ENCODE data around the gene KIR3DL3. TPM values are rescaled to one million over a fixed set of nuclear protein-coding genes. Genes with fewer than 3 reads are reported as not detected.
"Not testable (repeated sequence)": the region's sequence is repeated elsewhere in the genome, so short reads cannot be mapped to it uniquely, and the experiment has no call there.

The KIR3DL3 gene
- total RNA-seq, 4 donors from 2014 or later, result not detected

DNA sequence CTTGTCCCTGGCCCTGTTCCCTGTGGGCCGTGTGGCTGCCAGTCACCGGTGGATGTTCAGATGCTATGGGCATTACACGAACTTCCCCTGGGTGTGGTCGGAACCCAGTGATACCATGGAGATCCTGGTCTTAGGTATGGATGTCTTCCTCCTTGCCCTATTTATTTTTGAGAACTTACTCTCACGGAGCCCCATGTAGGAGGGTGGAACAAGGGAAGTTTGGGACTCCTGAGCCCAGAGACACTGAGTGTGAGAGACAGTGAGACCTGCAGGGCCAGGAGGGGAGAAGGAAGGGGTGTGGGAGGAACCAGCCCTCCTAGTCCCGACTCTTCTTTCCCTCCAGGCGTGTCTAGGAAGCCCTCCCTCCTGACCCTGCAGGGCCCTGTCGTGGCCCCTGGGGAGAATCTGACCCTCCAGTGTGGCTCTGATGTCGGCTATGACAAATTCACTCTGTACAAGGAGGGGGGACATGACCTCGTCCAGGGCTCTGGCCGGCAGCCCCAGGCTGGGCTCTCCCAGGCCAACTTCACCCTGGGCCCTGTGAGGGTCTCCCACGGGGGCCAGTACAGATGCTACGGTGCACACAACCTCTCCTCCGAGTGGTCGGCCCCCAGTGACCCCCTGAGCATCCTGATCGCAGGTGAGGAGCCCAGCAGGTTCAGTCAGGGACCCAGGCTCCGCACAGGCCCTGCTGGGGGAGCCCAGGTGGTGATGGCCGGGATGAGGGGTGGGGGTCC is 14.9 kb upstream of the KIR3DL3 start:
- no peaks in the 10 kb centered on the region for H3K9me3 ChIP-seq
- intact Hi-C loops (cut with DNase I), result no loop called here
- no peaks in the 10 kb centered on the region for H3K4me1 ChIP-seq
- 72 to 76% methylated on average over 9 to 13 of the region's 18 CpGs for WGBS, 2 donors
- H3K36me3 ChIP-seq, result no peaks in the 10 kb centered on the region
- no peaks in the 10 kb centered on the region for H3K27me3 ChIP-seq
- TF ChIP-seq, protein P1, sequence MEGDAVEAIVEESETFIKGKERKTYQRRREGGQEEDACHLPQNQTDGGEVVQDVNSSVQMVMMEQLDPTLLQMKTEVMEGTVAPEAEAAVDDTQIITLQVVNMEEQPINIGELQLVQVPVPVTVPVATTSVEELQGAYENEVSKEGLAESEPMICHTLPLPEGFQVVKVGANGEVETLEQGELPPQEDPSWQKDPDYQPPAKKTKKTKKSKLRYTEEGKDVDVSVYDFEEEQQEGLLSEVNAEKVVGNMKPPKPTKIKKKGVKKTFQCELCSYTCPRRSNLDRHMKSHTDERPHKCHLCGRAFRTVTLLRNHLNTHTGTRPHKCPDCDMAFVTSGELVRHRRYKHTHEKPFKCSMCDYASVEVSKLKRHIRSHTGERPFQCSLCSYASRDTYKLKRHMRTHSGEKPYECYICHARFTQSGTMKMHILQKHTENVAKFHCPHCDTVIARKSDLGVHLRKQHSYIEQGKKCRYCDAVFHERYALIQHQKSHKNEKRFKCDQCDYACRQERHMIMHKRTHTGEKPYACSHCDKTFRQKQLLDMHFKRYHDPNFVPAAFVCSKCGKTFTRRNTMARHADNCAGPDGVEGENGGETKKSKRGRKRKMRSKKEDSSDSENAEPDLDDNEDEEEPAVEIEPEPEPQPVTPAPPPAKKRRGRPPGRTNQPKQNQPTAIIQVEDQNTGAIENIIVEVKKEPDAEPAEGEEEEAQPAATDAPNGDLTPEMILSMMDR (IDR thresholded peaks at IDR 0.05), result no peak
- no peak for TF ChIP-seq POLR2A (IDR thresholded peaks at IDR 0.05)
- no peak overlapping the region for H3K4me3 ChIP-seq (replicated peaks in 1 of 3)
- DNase-seq, result no peak
- H3K27ac ChIP-seq, result no peak overlapping the region

DNA sequence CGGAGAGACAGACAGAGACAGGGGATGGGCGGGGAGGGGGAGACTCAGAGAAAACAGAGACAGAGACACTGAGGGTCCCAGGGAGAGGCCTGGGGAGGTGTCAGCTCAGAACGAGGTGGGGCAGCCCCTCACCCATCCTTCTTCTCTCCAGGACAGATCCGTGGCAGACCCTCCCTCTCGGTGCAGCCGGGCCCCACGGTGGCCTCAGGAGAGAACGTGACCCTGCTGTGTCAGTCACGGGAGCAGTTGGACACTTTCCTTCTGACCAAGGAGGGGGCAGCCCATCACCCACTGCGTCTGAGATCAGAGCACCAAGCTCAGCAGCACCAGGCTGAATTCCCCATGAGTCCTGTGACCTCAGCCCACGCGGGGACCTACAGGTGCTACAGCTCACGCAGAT is 14.3 kb upstream of the KIR3DL3 start:
- H3K27ac ChIP-seq; DNase-seq; intact Hi-C loops (cut with DNase I); H3K4me3 ChIP-seq (replicated peaks in 1 of 3); H3K36me3 ChIP-seq; H3K9me3 ChIP-seq; H3K27me3 ChIP-seq; H3K4me1 ChIP-seq: not testable (repeated sequence)
- 55 to 76% methylated on average over 4 to 11 of the region's 13 CpGs for WGBS, 2 donors

DNA sequence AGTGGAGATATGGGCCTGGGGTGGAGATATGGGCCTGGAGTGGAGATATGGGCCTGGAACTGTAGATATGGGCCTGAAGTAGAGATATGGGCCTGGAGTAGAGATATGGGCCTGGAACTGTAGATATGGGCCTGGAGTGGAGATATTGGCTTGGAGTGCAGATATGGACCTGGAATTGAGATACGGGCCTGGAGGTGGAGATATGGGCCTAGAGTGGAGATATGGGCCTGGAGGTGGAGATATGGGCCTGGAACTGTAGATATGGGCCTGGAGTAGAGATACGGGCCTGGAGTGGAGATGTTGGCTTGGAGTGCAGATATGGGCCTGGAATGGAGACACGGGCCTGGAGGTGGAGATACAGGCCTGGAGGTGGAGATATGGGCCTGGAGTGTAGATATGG is 402 bp downstream of the KIR3DL3 start:
- no peak for DNase-seq
- intact Hi-C loops (cut with DNase I), result no loop called here

DNA sequence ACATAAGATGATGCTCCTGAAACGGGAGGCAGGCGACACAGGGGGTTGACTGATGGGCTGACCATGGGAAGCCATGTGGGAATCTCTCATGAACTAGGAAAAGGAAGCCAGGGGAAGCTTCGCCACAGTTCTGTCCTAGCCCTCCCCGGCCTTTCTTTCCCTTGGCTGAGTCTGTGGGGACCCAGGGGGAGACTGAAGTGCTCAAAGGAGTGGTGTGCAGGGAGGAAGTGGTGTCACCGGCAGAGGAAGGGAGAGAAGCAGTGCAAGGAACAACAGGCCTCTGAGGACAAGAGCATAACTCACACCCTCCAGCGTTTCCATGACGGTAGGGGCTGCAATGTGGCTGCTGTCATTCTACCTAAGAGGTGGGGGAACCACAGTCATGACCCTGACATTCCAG is 1.1 kb downstream of the KIR3DL3 start:
- H3K36me3 ChIP-seq, result no peaks in the 10 kb centered on the region
- no peaks in the 10 kb centered on the region for H3K27me3 ChIP-seq
- intact Hi-C loops (cut with DNase I), result no loop called here
- H3K27ac ChIP-seq, result no peak overlapping the region
- DNase-seq, result no peak
- no peaks in the 10 kb centered on the region for H3K9me3 ChIP-seq
- no peak for TF ChIP-seq POLR2A (IDR thresholded peaks at IDR 0.05)
- TF ChIP-seq, protein P1 (IDR thresholded peaks at IDR 0.05), result no peak
- 77 to 81% methylated on average over 7 of the region's 7 CpGs for whole genome bisulfite sequencing, 2 donors
- H3K4me1 ChIP-seq, result no peaks in the 10 kb centered on the region
- no peak overlapping the region for H3K4me3 ChIP-seq (replicated peaks in 1 of 3)

More for the DNA sequence above, 402 bp downstream of the KIR3DL3 start:
- WGBS, 2 donors, result 69 to 73% methylated on average over 3 of the region's 3 CpGs
- no peaks in the 10 kb centered on the region for H3K36me3 ChIP-seq
- H3K4me1 ChIP-seq, result no peaks in the 10 kb centered on the region
- no peaks in the 10 kb centered on the region for H3K9me3 ChIP-seq
- TF ChIP-seq, protein P1 (IDR thresholded peaks at IDR 0.05), result no peak
- TF ChIP-seq POLR2A (IDR thresholded peaks at IDR 0.05), result no peak
- no peak overlapping the region for H3K4me3 ChIP-seq (replicated peaks in 1 of 3)
- no peaks in the 10 kb centered on the region for H3K27me3 ChIP-seq
- H3K27ac ChIP-seq, result no peak overlapping the region

DNA sequence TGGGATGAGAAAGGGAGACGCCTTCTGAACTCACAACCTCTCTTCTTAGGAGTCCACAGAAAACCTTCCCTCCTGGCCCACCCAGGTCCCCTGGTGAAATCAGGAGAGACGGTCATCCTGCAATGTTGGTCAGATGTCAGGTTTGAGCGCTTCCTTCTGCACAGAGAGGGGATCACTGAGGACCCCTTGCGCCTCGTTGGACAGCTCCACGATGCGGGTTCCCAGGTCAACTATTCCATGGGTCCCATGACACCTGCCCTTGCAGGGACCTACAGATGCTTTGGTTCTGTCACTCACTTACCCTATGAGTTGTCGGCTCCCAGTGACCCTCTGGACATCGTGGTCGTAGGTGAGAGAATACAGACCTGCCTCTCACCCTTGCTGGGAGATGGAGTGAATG is 3.3 kb downstream of the KIR3DL3 start:
- no peak overlapping the region for H3K4me3 ChIP-seq (replicated peaks in 1 of 3)
- TF ChIP-seq POLR2A (IDR thresholded peaks at IDR 0.05), result no peak
- TF ChIP-seq, protein P1 (IDR thresholded peaks at IDR 0.05), result no peak

More for the DNA sequence above, 3.3 kb downstream of the KIR3DL3 start:
- H3K27ac ChIP-seq, result no peak overlapping the region
- intact Hi-C loops (cut with DNase I), result no loop called here
- H3K27me3 ChIP-seq, result no peaks in the 10 kb centered on the region
- DNase-seq, result no peak
- 82 to 85% methylated on average over 10 of the region's 10 CpGs for WGBS, 2 donors
- no peaks in the 10 kb centered on the region for H3K9me3 ChIP-seq
- no peaks in the 10 kb centered on the region for H3K36me3 ChIP-seq
- H3K4me1 ChIP-seq, result no peaks in the 10 kb centered on the region
